NB4 (cell line): ENCODE data around the gene AKAP6.

Experiments
- CTCF ChIP-seq: IDR thresholded peaks from one replicate; pipeline ENCODE4 v1.5.1; 2012; ENCODE audit warnings: low read depth, low read length
- MYC ChIP-seq: IDR thresholded peaks from 2 replicates; pipeline ENCODE4 v1.6.1; 2011; ENCODE audit warnings: low read depth, low read length
- POLR2A ChIP-seq: IDR thresholded peaks from 2 replicates; pipeline ENCODE4 v1.6.1; 2011; ENCODE audit warnings: mild to moderate bottlenecking; ENCODE audit not compliant: insufficient read length; ENCODE audit errors: extremely low read depth

DNA sequence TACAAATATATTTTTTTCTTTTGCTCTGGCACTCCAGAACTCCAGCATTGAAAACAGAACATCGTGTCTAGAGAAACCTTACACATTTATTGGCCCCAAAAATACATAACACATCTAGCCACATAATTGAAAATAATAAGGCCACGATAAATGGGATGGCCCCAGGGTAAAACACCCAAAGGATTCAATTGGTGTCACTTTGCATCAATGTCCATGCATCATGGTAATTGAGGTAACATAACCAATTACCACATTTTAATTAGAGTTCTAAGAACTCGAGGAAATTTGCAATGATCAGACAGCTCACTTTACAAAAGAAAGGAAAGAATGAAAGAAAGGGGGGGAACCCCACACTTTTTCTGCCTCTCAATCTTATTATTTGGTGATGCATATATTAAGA is 457.8 kb downstream of the AKAP6 start:
- no peak for TF ChIP-seq POLR2A
- TF ChIP-seq CTCF, result no peak
- no peak for TF ChIP-seq MYC
